Stimulated activated CD8-positive, alpha-beta memory T cell treated with anti-CD3 and anti-CD28 coated beads, Interleukin-15, amount 100 ng/mL, for 48 hours (primary cell): Measurements from ENCODE around the gene DNAH10.

Experiments
- DNase-seq, 2 donors: peaks; one replicate each; pipeline ENCODE4 v3.0.0-alpha.2; 2020; ENCODE audit warnings: low read depth in 2 of 2

DNAH10 gene

GRCh38 chr12:123886258-123886657 lies 124.2 kb downstream of the DNAH10 start:
- no peak for DNase-seq

GRCh38 chr12:123886931-123887582 lies 125.0 kb downstream of the DNAH10 start:
- DNase-seq, result no peak

- DNase-seq, result no peak
Observed at GRCh38 chr12:123888989-123889388, 126.9 kb downstream of the DNAH10 start.

- no peak for DNase-seq
Observed at GRCh38 chr12:123889848-123890535, 127.9 kb downstream of the DNAH10 start.

GRCh38 chr12:123890536-123890902 lies 128.4 kb downstream of the DNAH10 start:
- no peak for DNase-seq

GRCh38 chr12:123891011-123891410 lies 128.9 kb downstream of the DNAH10 start:
- DNase-seq, result no peak

GRCh38 chr12:123891516-123892179 lies 129.5 kb downstream of the DNAH10 start:
- DNase-seq, result no peak

- DNase-seq, result no peak
Observed at GRCh38 chr12:123892180-123892559, 130.1 kb downstream of the DNAH10 start.

GRCh38 chr12:123892853-123893252 lies 130.8 kb downstream of the DNAH10 start:
- DNase-seq, result no peak

- DNase-seq, result no peak
Observed at GRCh38 chr12:123893276-123893675, 131.2 kb downstream of the DNAH10 start.

- DNase-seq, result no peak
Observed at GRCh38 chr12:123894823-123895345, 132.8 kb downstream of the DNAH10 start.

GRCh38 chr12:123895451-123895850 lies 133.3 kb downstream of the DNAH10 start:
- no peak for DNase-seq

GRCh38 chr12:123896767-123897166 lies 134.7 kb downstream of the DNAH10 start:
- no peak for DNase-seq

- no peak for DNase-seq
Observed at GRCh38 chr12:123897221-123897620, 135.1 kb downstream of the DNAH10 start.

- DNase-seq, result no peak
Observed at GRCh38 chr12:123898673-123899072, 136.6 kb downstream of the DNAH10 start.

- DNase-seq, result no peak
Observed at GRCh38 chr12:123899368-123899767, 137.3 kb downstream of the DNAH10 start.

GRCh38 chr12:123900871-123901376 lies 138.8 kb downstream of the DNAH10 start:
- peak; percentile 5 to 16 for DNase-seq

GRCh38 chr12:123902821-123903220 lies 140.7 kb downstream of the DNAH10 start:
- no peak for DNase-seq

- DNase-seq, result no peak
Observed at GRCh38 chr12:123903301-123904065, 141.4 kb downstream of the DNAH10 start.

- DNase-seq, result peak; percentile 21 to 31
Observed at GRCh38 chr12:123905319-123905925, 143.3 kb downstream of the DNAH10 start.

- no peak for DNase-seq
Observed at GRCh38 chr12:123906711-123907420, 144.8 kb downstream of the DNAH10 start.
